Lung microvascular endothelial cell (primary cell): ENCODE data around the gene EARS2. TPM values are rescaled to one million over a fixed set of nuclear protein-coding genes. Genes with fewer than 3 reads are reported as not detected.
"Not testable (repeated sequence)": the region's sequence is repeated elsewhere in the genome, so short reads cannot be mapped to it uniquely, and the experiment has no call there.

Experiments
- DNase-seq, 2 donors: peaks; one replicate each; pipeline versions ENCODE4 v3.0.0 to v3.0.0-alpha.2; 2010; ENCODE audit warnings: low read depth in 2 of 2
- total RNA-seq: library from RNA; depleted of rRNA; stranded (reverse); fragments of >200 nt; gene quantifications from 2 replicates; pipeline ENCODE4 v1.2.1, GENCODE V29; 2014

EARS2 gene
- 12.6 and 16.1 TPM in 2 replicates for total RNA-seq

GRCh38 chr16:23556881-23557778 lies at the start of gene EARS2, which contains the start of gene UBFD1:
Gene EARS2, minus strand, starts transcription at chr16:23557350. Its CDS starts 7 bp downstream, at chr16:23557343.
Gene UBFD1, plus strand, starts transcription at chr16:23557727. Its CDS starts 16 bp downstream, at chr16:23557743.
- DNase-seq: peak; percentile 99

GRCh38 chr16:23597003-23597756 lies 40.0 kb upstream of the EARS2 start:
- peak; percentile 25 to 70 for DNase-seq

- peak; percentile 91 to 93 for DNase-seq
These were observed 39.0 kb upstream of the EARS2 start, which contains the start of gene NDUFAB1 for GRCh38 chr16:23595951-23596720. Gene NDUFAB1, minus strand, starts transcription at chr16:23596316. Its CDS starts 26 bp downstream, at chr16:23596290.

- DNase-seq: peak; percentile 21 to 35
These were observed 38.2 kb upstream of the EARS2 start for GRCh38 chr16:23595246-23595950.

GRCh38 chr16:23594186-23594585 lies 37.0 kb upstream of the EARS2 start:
- DNase-seq: no peak

- DNase-seq: no peak
These were observed 33.0 kb upstream of the EARS2 start for GRCh38 chr16:23590181-23590580.

GRCh38 chr16:23587726-23588125 lies 30.6 kb upstream of the EARS2 start:
- DNase-seq: peak; percentile 60 to 64

GRCh38 chr16:23584186-23585076 lies 27.3 kb upstream of the EARS2 start:
- DNase-seq: no peak

GRCh38 chr16:23583271-23583670 lies 26.1 kb upstream of the EARS2 start:
- DNase-seq: not testable (repeated sequence)

GRCh38 chr16:23581764-23582163 lies 24.6 kb upstream of the EARS2 start:
- DNase-seq: no peak

GRCh38 chr16:23580391-23580790 lies 23.2 kb upstream of the EARS2 start:
- DNase-seq: no peak

GRCh38 chr16:23579371-23579770 lies 22.2 kb upstream of the EARS2 start:
- DNase-seq: no peak

- DNase-seq: peak; percentile 85 to 86
These were observed 21.1 kb upstream of the EARS2 start for GRCh38 chr16:23578101-23578830.

- no peak for DNase-seq
These were observed 20.3 kb upstream of the EARS2 start for GRCh38 chr16:23577493-23577892.

- no peak for DNase-seq
These were observed 18.7 kb upstream of the EARS2 start for GRCh38 chr16:23575834-23576233.

- DNase-seq: no peak
These were observed 16.7 kb upstream of the EARS2 start for GRCh38 chr16:23573817-23574216.

- no peak for DNase-seq
These were observed 15.2 kb upstream of the EARS2 start for GRCh38 chr16:23572394-23572793.

GRCh38 chr16:23571895-23572294 lies 14.7 kb upstream of the EARS2 start:
- DNase-seq: no peak

GRCh38 chr16:23570992-23571632 lies 14.0 kb upstream of the EARS2 start:
- DNase-seq: no peak
